Keratinocyte (primary cell): ENCODE results near the gene ATP1A2. TPM values are rescaled to one million over a fixed set of nuclear protein-coding genes. Genes with fewer than 3 reads are reported as not detected.

ENCODE experiments used
- DNase-seq: peaks from one replicate; pipeline ENCODE4 v3.0.0-alpha.2; 2011; ENCODE audit warnings: low read depth, missing footprints, low spot score
- FAIRE-seq: peaks from 2 replicates; lab custom pipeline; 2011; peaks lifted over from hg19 to GRCh38; lab: Jason Lieb, UNC
- H2AFZ ChIP-seq: 2 replicates; pipeline ENCODE4 v1.6.0; 2012; ENCODE audit warnings: low read length, control low read depth, inconsistent platforms; ENCODE audit not compliant: control insufficient read depth
- H3K27ac ChIP-seq: 2 replicates; pipeline ENCODE4 v1.5.1; 2011; ENCODE audit warnings: low read length; ENCODE audit not compliant: control insufficient read depth, insufficient read depth
- H3K27me3 ChIP-seq: 3 replicates; pipeline ENCODE4 v1.6.0; 2011; ENCODE audit warnings: low read length; ENCODE audit not compliant: control insufficient read depth, insufficient read depth; ENCODE audit errors: extremely low read depth
- H3K36me3 ChIP-seq, 2 experiments: 2 replicates in 1 of 2; 3 replicates in 1 of 2; pipeline ENCODE4 v1.5.1; 2011; ENCODE audit warnings: low read length in 2 of 2, mild to moderate bottlenecking in 1 of 2; ENCODE audit not compliant: control insufficient read depth in 2 of 2, insufficient read depth in 2 of 2; ENCODE audit errors: extremely low read depth in 1 of 2
- H3K4me1 ChIP-seq: 3 replicates; pipeline ENCODE4 v1.5.1; 2011; ENCODE audit warnings: low read length; ENCODE audit not compliant: control insufficient read depth, insufficient read depth; ENCODE audit errors: extremely low read depth
- H3K4me2 ChIP-seq: 3 replicates; pipeline ENCODE4 v1.6.0; 2011; ENCODE audit warnings: low read depth, low read length; ENCODE audit not compliant: control insufficient read depth, insufficient read depth; ENCODE audit errors: extremely low read depth
- H3K4me3 ChIP-seq, 3 experiments: fragments of 200-600 bp in 1 of 3; sonication (generic) in 1 of 3; 2 replicates in 2 of 3; 3 replicates in 1 of 3; pipeline ENCODE4 v1.5.1; 2011 to 2016; ENCODE audit warnings: low read length in 3 of 3, mild to moderate bottlenecking in 3 of 3, control low read depth in 2 of 3, inconsistent platforms in 1 of 3, low read depth in 1 of 3, mixed read lengths in 1 of 3, mixed run types in 1 of 3, moderate library complexity in 1 of 3; ENCODE audit not compliant: control insufficient read depth in 2 of 3, insufficient read depth in 2 of 3; ENCODE audit errors: extremely low read depth in 1 of 3
- H3K79me2 ChIP-seq: 2 replicates; pipeline ENCODE4 v1.6.0; 2012; ENCODE audit warnings: low read length; ENCODE audit not compliant: control insufficient read depth, insufficient read depth
- H3K9ac ChIP-seq: 3 replicates; pipeline ENCODE4 v1.6.0; 2011; ENCODE audit warnings: low read length; ENCODE audit not compliant: control insufficient read depth, insufficient read depth; ENCODE audit errors: extremely low read depth
- H3K9me1 ChIP-seq: 3 replicates; pipeline ENCODE4 v1.6.0; 2011; ENCODE audit warnings: low read length; ENCODE audit not compliant: control insufficient read depth, insufficient read depth; ENCODE audit errors: extremely low read depth
- H3K9me3 ChIP-seq: 2 replicates; pipeline ENCODE4 v1.5.1; 2012; ENCODE audit warnings: low read depth, low read length; ENCODE audit not compliant: control insufficient read depth
- H4K20me1 ChIP-seq: 3 replicates; pipeline ENCODE4 v1.6.0; 2011; ENCODE audit warnings: low read length; ENCODE audit not compliant: control insufficient read depth, insufficient read depth; ENCODE audit errors: extremely low read depth
- EZH2 ChIP-seq: IDR thresholded peaks from one replicate; pipeline ENCODE4 v1.6.1; 2012; ENCODE audit warnings: inconsistent platforms, mild to moderate bottlenecking, low read length, moderate library complexity
- dilution Hi-C: fragments of 300-500 bp; cut with MboI; formaldehyde crosslinking; loops from one replicate; pipeline ENCODE4 v1.7.0; 2020; ENCODE audit warnings: low sequenced_read_pairs; ENCODE audit not compliant: extremely low pct_ligation_motif_present
- polyA plus RNA-seq, 5 experiments: library from polyadenylated mRNA; depleted of rRNA in 3 of 5; stranded (reverse) in 3 of 5; stranded (forward) in 1 of 5; unstranded in 1 of 5; fragments of >200 nt; gene quantifications; 1 replicate in 1 of 5; 2 replicates in 3 of 5; 3 replicates in 1 of 5; pipeline versions ENCODE4 v1.2.1 to v1.2.3, GENCODE V29; 2011 to 2012; ENCODE audit warnings: missing spikeins in 2 of 5, low read depth in 1 of 5, low replicate concordance in 1 of 5
- TF ChIP-seq, protein P1 (sequence below), 3 experiments: IDR thresholded peaks in 1 of 3; conservative IDR thresholded peaks in 1 of 3; optimal IDR thresholded peaks in 1 of 3; 2 replicates in 2 of 3; 3 replicates in 1 of 3; pipeline versions ENCODE3 to v1.5.1; 2011; ENCODE audit warnings: low read length in 3 of 3, mild to moderate bottlenecking in 3 of 3, moderate library complexity in 2 of 3, control low read depth in 1 of 3, inconsistent platforms in 1 of 3; ENCODE audit not compliant: insufficient read depth in 2 of 3; ENCODE audit errors: extremely low read depth in 1 of 3

ATP1A2 gene
- polyA plus RNA-seq, 1 donor (not counting 4 experiments of a cell fraction or from before 2014, with no cell fraction given) = not detected

DNA sequence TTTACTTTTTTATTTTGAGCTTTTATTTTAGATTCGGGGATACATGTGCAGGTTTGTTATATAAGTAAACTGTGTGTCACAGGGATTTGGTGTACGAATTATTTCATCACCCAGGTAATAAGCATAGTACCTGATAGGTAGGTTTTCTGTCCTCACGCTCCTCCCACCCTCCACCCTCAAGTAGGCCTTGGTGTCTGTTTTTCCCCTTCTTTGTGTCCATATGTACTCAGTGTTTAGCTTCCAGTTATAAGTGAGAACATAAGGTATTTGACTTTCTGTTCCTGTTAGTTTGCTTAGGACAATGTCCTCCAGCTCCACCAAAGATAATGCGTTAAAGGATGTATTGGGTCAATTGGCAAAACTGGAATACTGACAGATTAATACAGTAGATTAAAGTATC lies 41.6 kb downstream of the ATP1A2 start:
- H3K4me3 ChIP-seq = no peak overlapping the region
- H3K9ac ChIP-seq = no peak overlapping the region
- dilution Hi-C loops = no loop called here
- no peaks in the 10 kb centered on the region for H3K9me1 ChIP-seq
- no peak overlapping the region for H2AFZ ChIP-seq
- no peak for TF ChIP-seq EZH2
- TF ChIP-seq, protein P1, sequence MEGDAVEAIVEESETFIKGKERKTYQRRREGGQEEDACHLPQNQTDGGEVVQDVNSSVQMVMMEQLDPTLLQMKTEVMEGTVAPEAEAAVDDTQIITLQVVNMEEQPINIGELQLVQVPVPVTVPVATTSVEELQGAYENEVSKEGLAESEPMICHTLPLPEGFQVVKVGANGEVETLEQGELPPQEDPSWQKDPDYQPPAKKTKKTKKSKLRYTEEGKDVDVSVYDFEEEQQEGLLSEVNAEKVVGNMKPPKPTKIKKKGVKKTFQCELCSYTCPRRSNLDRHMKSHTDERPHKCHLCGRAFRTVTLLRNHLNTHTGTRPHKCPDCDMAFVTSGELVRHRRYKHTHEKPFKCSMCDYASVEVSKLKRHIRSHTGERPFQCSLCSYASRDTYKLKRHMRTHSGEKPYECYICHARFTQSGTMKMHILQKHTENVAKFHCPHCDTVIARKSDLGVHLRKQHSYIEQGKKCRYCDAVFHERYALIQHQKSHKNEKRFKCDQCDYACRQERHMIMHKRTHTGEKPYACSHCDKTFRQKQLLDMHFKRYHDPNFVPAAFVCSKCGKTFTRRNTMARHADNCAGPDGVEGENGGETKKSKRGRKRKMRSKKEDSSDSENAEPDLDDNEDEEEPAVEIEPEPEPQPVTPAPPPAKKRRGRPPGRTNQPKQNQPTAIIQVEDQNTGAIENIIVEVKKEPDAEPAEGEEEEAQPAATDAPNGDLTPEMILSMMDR (optimal IDR thresholded peaks at IDR 0.05 in 1 of 3, IDR thresholded peaks at IDR 0.05 in 1 of 3, conservative IDR thresholded peaks at IDR 0.05 in 1 of 3; ENCODE audit: extremely low read depth in 1 of 3, insufficient read depth in 2 of 3, low read length in 3 of 3) = no peak
- H3K36me3 ChIP-seq = no peaks in the 10 kb centered on the region
- H3K4me2 ChIP-seq = no peak overlapping the region
- no peak overlapping the region for H3K27ac ChIP-seq
- no peaks in the 10 kb centered on the region for H3K79me2 ChIP-seq
- FAIRE-seq (no peak), DNase-seq (no peak)
- H3K9me3 ChIP-seq = no peaks in the 10 kb centered on the region
- H3K4me1 ChIP-seq = no peaks in the 10 kb centered on the region
- no peaks in the 10 kb centered on the region for H4K20me1 ChIP-seq
- H3K27me3 ChIP-seq = peaks cover 4% of the 10 kb centered on the region

DNA sequence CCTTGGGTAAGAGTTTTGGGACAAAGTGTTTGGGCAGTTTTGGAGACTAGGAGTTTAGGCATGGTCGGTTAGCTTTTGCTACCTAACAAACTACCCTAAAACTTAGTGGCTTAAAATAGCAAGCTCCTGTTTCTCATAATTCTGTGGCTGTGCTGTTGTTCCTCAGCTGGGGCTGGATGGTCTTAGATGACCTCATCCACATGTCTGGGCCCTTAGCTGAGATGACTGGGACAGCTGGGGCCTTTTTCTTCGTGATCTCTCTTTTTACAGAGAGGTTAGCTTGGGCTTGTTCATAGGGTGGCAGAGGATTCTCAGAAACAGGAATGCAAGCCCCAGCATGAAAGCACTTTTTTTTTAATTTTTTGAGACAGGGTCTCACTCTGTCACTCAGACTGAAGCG lies 42.5 kb downstream of the ATP1A2 start:
- dilution Hi-C loops = no loop called here
- no peak overlapping the region for H3K4me3 ChIP-seq
- H3K4me1 ChIP-seq = no peaks in the 10 kb centered on the region
- no peak overlapping the region for H3K4me2 ChIP-seq
- no peaks in the 10 kb centered on the region for H3K36me3 ChIP-seq
- H3K27ac ChIP-seq = no peak overlapping the region
- no peak overlapping the region for H2AFZ ChIP-seq
- H3K9me1 ChIP-seq = no peaks in the 10 kb centered on the region
- H3K9ac ChIP-seq = no peak overlapping the region
- H3K79me2 ChIP-seq = no peaks in the 10 kb centered on the region
- no peak for FAIRE-seq
- H3K9me3 ChIP-seq = no peaks in the 10 kb centered on the region
- TF ChIP-seq, protein P1 (optimal IDR thresholded peaks at IDR 0.05 in 1 of 3, IDR thresholded peaks at IDR 0.05 in 1 of 3, conservative IDR thresholded peaks at IDR 0.05 in 1 of 3; ENCODE audit: extremely low read depth in 1 of 3, insufficient read depth in 2 of 3, low read length in 3 of 3) = no peak
- no peak for TF ChIP-seq EZH2
- H3K27me3 ChIP-seq = peaks cover 4% of the 10 kb centered on the region
- no peaks in the 10 kb centered on the region for H4K20me1 ChIP-seq
- DNase-seq = no peak
